PC-3 (cell line): Measurements from ENCODE around the gene IPMK. TPM values are rescaled to one million over a fixed set of nuclear protein-coding genes. Genes with fewer than 3 reads are reported as not detected.

Source experiments
- ATAC-seq: fragments of 200-7000 bp; cut with Tn5 transposase; 2 replicates; pipeline ENCODE4 v1.9.1; 2020; ENCODE audit warnings: mild to moderate bottlenecking, moderate library complexity
- BruUV-seq: library from RNA; stranded (reverse); fragments of 400-500 nt; replicated peaks from 2 replicates; lab custom pipeline; 2021; lab: Mats Ljungman, UMichigan
- CTCF ChIA-PET: fragments of 300-600 bp; sonication (Branson Sonifier 250); formaldehyde crosslinking; loops from one replicate; lab custom pipeline; 2022; ENCODE audit warnings: antibody characterized with exemption; lab: Charles Lee
- POLR2A ChIA-PET: fragments of 300-600 bp; sonication (Branson Sonifier 250); formaldehyde crosslinking; loops from one replicate; lab custom pipeline; 2022; ENCODE audit warnings: antibody characterized with exemption; ENCODE audit not compliant: unreplicated experiment; lab: Charles Lee
- DNase-seq: peaks from one replicate; pipeline ENCODE4 v3.0.0-alpha.2; 2015
- H2AFZ ChIP-seq: fragments of 300-600 bp; sonication (generic); 2 replicates; pipeline ENCODE4 v1.6.0; 2016; ENCODE audit warnings: antibody characterized with exemption, low read length
- H3F3A ChIP-seq: fragments of 300-600 bp; sonication (generic); one replicate; pipeline ENCODE4 v1.6.0; 2017; ENCODE audit warnings: antibody characterized with exemption, low read length, control low read depth, mild to moderate bottlenecking; ENCODE audit not compliant: unreplicated experiment
- H3K27ac ChIP-seq: fragments of 300-600 bp; sonication (generic); 2 replicates; pipeline ENCODE4 v1.5.1; 2016; ENCODE audit warnings: mild to moderate bottlenecking, low read length
- H3K27me3 ChIP-seq: fragments of 300-600 bp; sonication (generic); 2 replicates; pipeline ENCODE4 v1.6.1; 2016; ENCODE audit warnings: low read length, mixed read lengths
- H3K36me3 ChIP-seq: fragments of 300-600 bp; sonication (generic); 2 replicates; pipeline ENCODE4 v1.6.1; 2016; ENCODE audit warnings: low read depth, mixed run types, low read length, mixed read lengths
- H3K4me1 ChIP-seq: fragments of 300-600 bp; sonication (generic); 2 replicates; pipeline ENCODE4 v1.5.1; 2016; ENCODE audit warnings: low read length; ENCODE audit not compliant: insufficient read depth
- H3K4me2 ChIP-seq: fragments of 300-600 bp; sonication (generic); 2 replicates; pipeline ENCODE4 v1.6.0; 2016; ENCODE audit warnings: low read length
- H3K4me3 ChIP-seq: fragments of 300-600 bp; sonication (generic); 2 replicates; pipeline ENCODE4 v1.5.1; 2016; ENCODE audit warnings: mild to moderate bottlenecking, low read length, mixed read lengths
- H3K79me2 ChIP-seq: fragments of 300-600 bp; sonication (generic); 2 replicates; pipeline ENCODE4 v1.6.1; 2017; ENCODE audit warnings: low read length, mixed read lengths
- H3K9ac ChIP-seq: fragments of 300-600 bp; sonication (generic); 2 replicates; pipeline ENCODE4 v1.6.0; 2016; ENCODE audit warnings: mild to moderate bottlenecking, low read length
- H3K9me2 ChIP-seq: fragments of 300-600 bp; sonication (generic); replicated peaks from 2 replicates; pipeline ENCODE4 v1.6.1; 2016; ENCODE audit warnings: mixed run types, low read length, mixed read lengths
- H3K9me3 ChIP-seq: fragments of 300-600 bp; sonication (generic); 2 replicates; pipeline ENCODE4 v1.6.1; 2016; ENCODE audit warnings: low read length, mixed read lengths
- H4K20me1 ChIP-seq: fragments of 300-600 bp; sonication (generic); 2 replicates; pipeline ENCODE4 v1.6.1; 2016; ENCODE audit warnings: low read length, mixed read lengths
- CTCF ChIP-seq: fragments of 300-600 bp; sonication (generic); conservative IDR thresholded peaks from 2 replicates; pipeline ENCODE4 v1.5.1; 2017; ENCODE audit warnings: antibody characterized with exemption, low read depth, mild to moderate bottlenecking, low read length
- EZH2 ChIP-seq: fragments of 300-600 bp; sonication (generic); IDR thresholded peaks from one replicate; pipeline ENCODE4 v1.6.1; 2017; ENCODE audit warnings: antibody characterized with exemption, mild to moderate bottlenecking, low read length; ENCODE audit not compliant: unreplicated experiment
- EZH2phosphoT487 ChIP-seq: fragments of 300-600 bp; sonication (generic); IDR thresholded peaks from 2 replicates; pipeline ENCODE4 v1.6.1; 2018; ENCODE audit warnings: mild to moderate bottlenecking, antibody characterized with exemption, low read length, borderline replicate concordance
- intact Hi-C: fragments of 100-400 bp; cut with micrococcal nuclease; formaldehyde crosslinking; loops from 2 replicates; pipeline ENCODE4 v1.9.0; 2023
- total RNA-seq: library from RNA; depleted of rRNA; stranded (reverse); fragments of >200 nt; gene quantifications from 2 replicates; pipeline ENCODE4 v1.2.3, GENCODE V29; 2014

The IPMK gene
- total RNA-seq, 1 experiment from 2014 or later: 7.1 TPM

DNA sequence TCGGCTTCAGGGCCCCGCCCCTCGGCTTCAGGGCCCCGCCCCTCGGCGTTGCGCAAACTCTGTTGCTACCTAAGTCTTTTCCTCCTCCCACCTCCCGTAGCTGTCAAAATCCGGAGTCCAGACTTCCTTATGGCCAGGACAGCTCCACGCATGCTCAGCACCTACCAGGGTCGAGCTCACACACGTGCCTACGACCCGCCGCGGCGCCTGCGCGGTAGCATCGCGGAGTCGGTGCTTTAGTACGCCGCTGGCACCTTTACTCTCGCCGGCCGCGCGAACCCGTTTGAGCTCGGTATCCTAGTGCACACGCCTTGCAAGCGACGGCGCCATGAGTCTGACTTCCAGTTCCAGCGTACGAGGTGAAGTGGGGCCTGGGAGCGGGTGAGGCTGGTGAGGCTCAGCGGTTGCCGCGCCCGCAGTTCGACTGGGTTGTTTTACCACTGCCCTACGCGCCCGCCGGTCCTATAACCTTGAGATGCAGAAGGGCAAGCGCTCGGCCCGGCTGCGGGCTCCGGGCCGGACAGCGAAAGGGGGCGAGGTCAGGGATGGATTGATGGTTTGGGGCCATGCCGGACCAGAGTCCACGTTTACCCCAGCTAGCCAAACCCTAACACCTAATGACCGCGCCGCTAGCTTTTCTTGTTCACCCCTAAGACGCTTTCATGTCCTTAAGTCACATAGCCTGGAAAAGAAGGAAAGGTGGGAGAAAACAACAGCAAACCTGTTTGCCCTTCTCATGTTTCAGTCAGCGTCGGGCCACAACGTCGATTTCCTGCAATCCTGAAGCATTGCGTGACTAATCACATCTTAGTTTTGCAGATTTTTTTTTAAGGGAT, 1.5 kb upstream of the IPMK start, which contains the start of gene CISD1:
Gene CISD1 (plus strand): TSS at position 217 of the 836 bp plus-strand sequence. CDS start 112 bp downstream, at position 329.
- TF ChIP-seq EZH2 (no peak), EZH2phosphoT487 (no peak), CTCF (no peak)
- intact Hi-C loops: loop anchor here (1.0 to 2.0 kb wide), 4 partner anchors 22 to 116 kb away; partner anchors contain the start of genes TFAM and UBE2D1
- no peaks in the 10 kb centered on the region for H3K36me3 ChIP-seq
- H3K27me3 ChIP-seq: no peaks in the 10 kb centered on the region
- ATAC-seq (peak; percentile 66), DNase-seq (peak; percentile 100)
- H4K20me1 ChIP-seq: peaks cover 24% of the 10 kb centered on the region
- peak within 1 kb of the TSS; percentile 95 for H2AFZ ChIP-seq
- TSS peak; percentile 19 for BruUV-seq
- peaks cover 25% of the 10 kb centered on the region for H3K4me1 ChIP-seq
- H3K4me2 ChIP-seq: peak within 1 kb of the TSS; percentile 95
- ChIA-PET POLR2A (interaction anchor here (0.6 to 0.9 kb wide), 5 partner anchors 16 to 117 kb away, joined by 3 read pairs; partner anchors contain the start of gene UBE2D1), CTCF (interaction anchor here (0.6 to 1.1 kb wide), 3 partner anchors 22 to 647 kb away, joined by 3 to 6 read pairs (median 3); no protein-coding TSS in a partner anchor)
- H3K27ac ChIP-seq: peak within 1 kb of the TSS; percentile 92
- peak within 1 kb of the TSS; percentile 90 for H3K9ac ChIP-seq
- no peaks in the 10 kb centered on the region for H3K9me3 ChIP-seq
- H3K9me2 ChIP-seq: no peaks in the 10 kb centered on the region
- peaks cover 80% of the 10 kb centered on the region for H3K79me2 ChIP-seq
- H3K4me3 ChIP-seq: peak within 1 kb of the TSS; percentile 89
- H3F3A ChIP-seq: no peaks in the 10 kb centered on the region

- no peaks in the 10 kb centered on the region for H3K27me3 ChIP-seq
- no TSS peak for BruUV-seq
- no peaks in the 10 kb centered on the region for H3K9me3 ChIP-seq
- peak overlapping the region; percentile 95 for H3K4me2 ChIP-seq
- ChIA-PET CTCF (interaction anchor here (0.7 to 1.1 kb wide), 2 partner anchors 22 to 78 kb away, joined by 3 to 6 read pairs; no protein-coding TSS in a partner anchor), POLR2A (interaction anchor here (0.5 to 0.9 kb wide), 6 partner anchors 31 to 117 kb away, joined by 3 to 7 read pairs (median 4); no protein-coding TSS in a partner anchor)
- H2AFZ ChIP-seq: peak overlapping the region; percentile 95
- TF ChIP-seq CTCF (no peak), EZH2phosphoT487 (no peak), EZH2 (no peak)
- peak overlapping the region; percentile 89 for H3K4me3 ChIP-seq
- H3K9me2 ChIP-seq: no peaks in the 10 kb centered on the region
- H3F3A ChIP-seq: no peaks in the 10 kb centered on the region
- ATAC-seq (peak; percentile 24), DNase-seq (no peak)
- H3K79me2 ChIP-seq: peaks cover 80% of the 10 kb centered on the region
- H3K36me3 ChIP-seq: no peaks in the 10 kb centered on the region
- H3K4me1 ChIP-seq: peaks cover 20% of the 10 kb centered on the region
- peak overlapping the region; percentile 26 for H3K27ac ChIP-seq
- peaks cover 22% of the 10 kb centered on the region for H4K20me1 ChIP-seq
- intact Hi-C loops: loop anchor here (1.0 to 2.0 kb wide), 2 partner anchors 66 to 91 kb away; partner anchors contain the start of gene UBE2D1
- peak overlapping the region; percentile 54 for H3K9ac ChIP-seq
These were observed 806 bp upstream of the IPMK start for GRCh38 chr10:58268454-58268945.
